ENCODE measurements around the gene NOL7.

DNA sequence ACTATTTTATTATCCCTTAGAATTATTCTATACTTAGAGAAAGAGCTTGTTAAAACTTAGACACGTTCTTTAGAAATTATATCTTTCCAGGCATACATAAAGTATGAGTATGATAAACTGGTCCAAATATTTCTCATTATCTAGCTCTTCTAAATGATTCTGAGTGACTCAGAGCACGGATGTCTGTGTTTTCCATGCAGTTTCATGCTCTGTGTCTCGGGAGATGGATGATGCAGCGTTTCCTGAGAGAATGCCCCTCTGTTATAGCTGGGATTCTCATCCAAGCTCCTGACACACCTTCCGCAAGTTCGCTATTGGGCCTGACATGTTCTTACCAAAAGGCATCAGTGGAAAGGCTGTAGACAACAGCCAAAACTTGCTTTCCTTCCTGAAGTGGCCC is 21.4 kb upstream of the NOL7 start:
- TF ChIP-seq, protein P1, sequence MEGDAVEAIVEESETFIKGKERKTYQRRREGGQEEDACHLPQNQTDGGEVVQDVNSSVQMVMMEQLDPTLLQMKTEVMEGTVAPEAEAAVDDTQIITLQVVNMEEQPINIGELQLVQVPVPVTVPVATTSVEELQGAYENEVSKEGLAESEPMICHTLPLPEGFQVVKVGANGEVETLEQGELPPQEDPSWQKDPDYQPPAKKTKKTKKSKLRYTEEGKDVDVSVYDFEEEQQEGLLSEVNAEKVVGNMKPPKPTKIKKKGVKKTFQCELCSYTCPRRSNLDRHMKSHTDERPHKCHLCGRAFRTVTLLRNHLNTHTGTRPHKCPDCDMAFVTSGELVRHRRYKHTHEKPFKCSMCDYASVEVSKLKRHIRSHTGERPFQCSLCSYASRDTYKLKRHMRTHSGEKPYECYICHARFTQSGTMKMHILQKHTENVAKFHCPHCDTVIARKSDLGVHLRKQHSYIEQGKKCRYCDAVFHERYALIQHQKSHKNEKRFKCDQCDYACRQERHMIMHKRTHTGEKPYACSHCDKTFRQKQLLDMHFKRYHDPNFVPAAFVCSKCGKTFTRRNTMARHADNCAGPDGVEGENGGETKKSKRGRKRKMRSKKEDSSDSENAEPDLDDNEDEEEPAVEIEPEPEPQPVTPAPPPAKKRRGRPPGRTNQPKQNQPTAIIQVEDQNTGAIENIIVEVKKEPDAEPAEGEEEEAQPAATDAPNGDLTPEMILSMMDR (conservative IDR thresholded peaks at IDR 0.05): no peak
- no peak for TF ChIP-seq EZH2 (IDR thresholded peaks at IDR 0.05; ENCODE audit: low read depth)

All from PC-9 (cell line).